ENCODE measurements around the gene NTNG1.

DNA sequence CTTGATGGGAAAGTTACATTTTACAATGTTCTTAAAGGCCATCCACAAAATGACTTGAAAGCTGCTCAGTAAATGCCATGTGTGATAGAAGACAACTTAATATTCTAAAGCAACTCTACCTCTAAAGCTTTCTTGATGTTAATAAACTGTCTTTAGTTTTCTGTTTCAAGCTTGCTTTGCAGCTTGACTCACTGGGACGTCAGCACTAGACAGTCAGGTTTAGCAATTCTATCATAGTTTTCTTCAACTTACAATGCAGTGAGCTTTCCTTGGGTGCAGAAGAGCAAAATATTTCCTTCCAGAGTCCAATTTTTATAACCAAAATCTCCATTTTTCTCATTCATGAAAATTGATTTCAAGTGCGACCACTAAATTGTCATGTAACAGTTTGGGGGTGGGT is 273.1 kb downstream of the NTNG1 start:
- TF ChIP-seq GATA3 (IDR thresholded peaks at IDR 0.05; ENCODE audit: low read depth, low read length), result no peak
- no peak for TF ChIP-seq GATA2 (IDR thresholded peaks at IDR 0.05; ENCODE audit: low read depth, low read length)

Measured in SH-SY5Y (cell line).